WI38 (cell line): ENCODE data around the gene KBTBD8.
A peak's percentile ranks its signal among the peaks of the same experiment; 100 is the strongest.

Experiments
- H3K4me3 ChIP-seq: 2 replicates; pipeline ENCODE4 v1.5.1; 2011; ENCODE audit warnings: low read depth, mild to moderate bottlenecking, control low read depth, low read length
- CTCF ChIP-seq: IDR thresholded peaks from 2 replicates; pipeline ENCODE4 v1.5.1; 2012; ENCODE audit warnings: low read depth, mild to moderate bottlenecking, control low read depth, low read length

The KBTBD8 gene

GRCh38 chr3:66998113-66998903, at the start of gene KBTBD8:
Gene KBTBD8 (plus strand): TSS chr3:66998307. CDS start chr3:66998356, 49 bp downstream.
- H3K4me3 ChIP-seq, result peak within 1 kb of the TSS; percentile 71
- no peak for TF ChIP-seq CTCF

- TF ChIP-seq CTCF, result no peak
- H3K4me3 ChIP-seq, result no peak overlapping the region
These were observed 49.3 kb upstream of the KBTBD8 start for GRCh38 chr3:66948838-66949237.

GRCh38 chr3:66949898-66950297, 48.2 kb upstream of the KBTBD8 start:
- no peak for TF ChIP-seq CTCF
- H3K4me3 ChIP-seq, result 0 out of 2 replicates have a peak overlapping the region, but pooled peaks have one; percentile 11

GRCh38 chr3:66952357-66952756, 45.8 kb upstream of the KBTBD8 start:
- no peak overlapping the region for H3K4me3 ChIP-seq
- no peak for TF ChIP-seq CTCF

GRCh38 chr3:66953934-66954445, 44.1 kb upstream of the KBTBD8 start:
- TF ChIP-seq CTCF, result no peak
- no peak overlapping the region for H3K4me3 ChIP-seq

GRCh38 chr3:66956742-66957141, 41.4 kb upstream of the KBTBD8 start:
- no peak overlapping the region for H3K4me3 ChIP-seq
- TF ChIP-seq CTCF, result no peak

GRCh38 chr3:66957367-66957766, 40.7 kb upstream of the KBTBD8 start:
- no peak for TF ChIP-seq CTCF

More at GRCh38 chr3:66957367-66957766, 40.7 kb upstream of the KBTBD8 start:
- no peak overlapping the region for H3K4me3 ChIP-seq
